HL-60 (cell line): Measurements from ENCODE around the gene ZMYND10.

ENCODE experiments used
- DNase-seq, 2 experiments: peaks; one replicate each; pipeline ENCODE4 v3.0.0-alpha.2; 2010 to 2020; ENCODE audit warnings: low read depth in 1 of 2, low spot score in 1 of 2
- H3K27ac ChIP-seq: fragments of 250-450 bp; sonication (Bioruptor Pico); replicated peaks from 2 replicates; pipeline ENCODE4 v1.5.1; 2020; ENCODE audit warnings: mild to moderate bottlenecking, moderate library complexity
- H3K27me3 ChIP-seq: fragments of 250-450 bp; sonication (Bioruptor Pico); 2 replicates; pipeline ENCODE4 v1.5.1; 2021; ENCODE audit warnings: mild to moderate bottlenecking, moderate library complexity; ENCODE audit not compliant: insufficient read depth, poor library complexity, severe bottlenecking
- H3K4me3 ChIP-seq: replicated peaks from 2 replicates; pipeline ENCODE4 v1.5.1; 2011; ENCODE audit warnings: mild to moderate bottlenecking, control low read depth, low read length; ENCODE audit not compliant: insufficient read depth
- GABPA ChIP-seq: IDR thresholded peaks from 2 replicates; pipeline ENCODE4 v1.6.1; 2012; ENCODE audit warnings: low read depth
- POLR2AphosphoS5 ChIP-seq: IDR thresholded peaks from 2 replicates; pipeline ENCODE4 v1.6.1; 2012; ENCODE audit warnings: low read depth
- REST ChIP-seq: IDR thresholded peaks from 2 replicates; pipeline ENCODE4 v1.6.1; 2012; ENCODE audit warnings: low read depth; ENCODE audit not compliant: insufficient replicate concordance
- SPI1 ChIP-seq: IDR thresholded peaks from 2 replicates; pipeline ENCODE4 v1.6.1; 2012; ENCODE audit warnings: low read depth, mild to moderate bottlenecking, borderline replicate concordance
- TF ChIP-seq, protein P1 (sequence below): IDR thresholded peaks from one replicate; pipeline ENCODE4 v1.5.1; 2011; ENCODE audit warnings: low read length, control low read depth, inconsistent platforms; ENCODE audit not compliant: insufficient read depth

Gene ZMYND10

GRCh38 chr3:50352781-50353180, 7.2 kb upstream of the ZMYND10 start:
- Histone ChIP-seq H3K27ac (no peak overlapping the region), H3K4me3 (no peak overlapping the region), H3K27me3 (no peaks in the 10 kb centered on the region)
- TF ChIP-seq, protein P1, sequence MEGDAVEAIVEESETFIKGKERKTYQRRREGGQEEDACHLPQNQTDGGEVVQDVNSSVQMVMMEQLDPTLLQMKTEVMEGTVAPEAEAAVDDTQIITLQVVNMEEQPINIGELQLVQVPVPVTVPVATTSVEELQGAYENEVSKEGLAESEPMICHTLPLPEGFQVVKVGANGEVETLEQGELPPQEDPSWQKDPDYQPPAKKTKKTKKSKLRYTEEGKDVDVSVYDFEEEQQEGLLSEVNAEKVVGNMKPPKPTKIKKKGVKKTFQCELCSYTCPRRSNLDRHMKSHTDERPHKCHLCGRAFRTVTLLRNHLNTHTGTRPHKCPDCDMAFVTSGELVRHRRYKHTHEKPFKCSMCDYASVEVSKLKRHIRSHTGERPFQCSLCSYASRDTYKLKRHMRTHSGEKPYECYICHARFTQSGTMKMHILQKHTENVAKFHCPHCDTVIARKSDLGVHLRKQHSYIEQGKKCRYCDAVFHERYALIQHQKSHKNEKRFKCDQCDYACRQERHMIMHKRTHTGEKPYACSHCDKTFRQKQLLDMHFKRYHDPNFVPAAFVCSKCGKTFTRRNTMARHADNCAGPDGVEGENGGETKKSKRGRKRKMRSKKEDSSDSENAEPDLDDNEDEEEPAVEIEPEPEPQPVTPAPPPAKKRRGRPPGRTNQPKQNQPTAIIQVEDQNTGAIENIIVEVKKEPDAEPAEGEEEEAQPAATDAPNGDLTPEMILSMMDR = peak; percentile 8
- TF ChIP-seq REST (no peak), SPI1 (no peak), GABPA (no peak), POLR2AphosphoS5 (no peak)
- DNase-seq = no peak

GRCh38 chr3:50351323-50351697, 5.8 kb upstream of the ZMYND10 start:
- DNase-seq = no peak
- Histone ChIP-seq H3K27me3 (no peaks in the 10 kb centered on the region), H3K4me3 (peak overlapping the region; percentile 58), H3K27ac (peak overlapping the region; percentile 94)
- TF ChIP-seq, protein P1 = no peak
- TF ChIP-seq SPI1 = no peak
- TF ChIP-seq REST = no peak
- TF ChIP-seq GABPA = no peak
- no peak; the same call in 1 of the 2 replicates for TF ChIP-seq POLR2AphosphoS5

GRCh38 chr3:50350527-50351322, 5.2 kb upstream of the ZMYND10 start, which contains the start of the genes CYB561D2 and NPRL2:
Gene CYB561D2 (plus strand): TSS chr3:50350862. CDS start chr3:50351434, 572 bp downstream.
Gene NPRL2 (minus strand): TSS chr3:50350775. CDS start chr3:50350652, 123 bp downstream.
- Histone ChIP-seq H3K27me3 (no peaks in the 10 kb centered on the region), H3K27ac (peak within 1 kb of the TSS; percentile 94), H3K4me3 (peak within 1 kb of the TSS; percentile 58)
- TF ChIP-seq REST = peak; percentile 33
- peak; percentile 81 for TF ChIP-seq GABPA
- no peak for TF ChIP-seq SPI1
- peak; percentile 84 for TF ChIP-seq POLR2AphosphoS5
- TF ChIP-seq, protein P1 = no peak
- DNase-seq = peak; percentile 94 to 99
